ENCODE measurements around the gene MARCHF10. TPM values are rescaled to one million over a fixed set of nuclear protein-coding genes. Genes with fewer than 3 reads are reported as not detected.

MARCHF10 gene
- polyA plus RNA-seq, 4 donors, result 0.54 to 1.2 (median 0.95) TPM

GRCh38 chr17:62687997-62688396, 120.1 kb downstream of the MARCHF10 start:
- no peak for DNase-seq (ENCODE audit: low read depth in 4 of 4, low spot score in 3 of 4)

GRCh38 chr17:62684179-62684578, 123.9 kb downstream of the MARCHF10 start:
- no peak for DNase-seq (ENCODE audit: low read depth in 4 of 4, low spot score in 3 of 4)

- DNase-seq (ENCODE audit: low read depth in 4 of 4, low spot score in 3 of 4), result no peak
Measured at GRCh38 chr17:62681939-62682381, 126.2 kb downstream of the MARCHF10 start.

- DNase-seq (ENCODE audit: low read depth in 4 of 4, low spot score in 3 of 4), result no peak
Measured at GRCh38 chr17:62681061-62681938, 126.8 kb downstream of the MARCHF10 start.

- DNase-seq (ENCODE audit: low read depth in 4 of 4, low spot score in 3 of 4), result no peak
Measured at GRCh38 chr17:62680541-62681052, 127.5 kb downstream of the MARCHF10 start.

GRCh38 chr17:62679866-62680377, 128.2 kb downstream of the MARCHF10 start:
- no peak for DNase-seq (ENCODE audit: low read depth in 4 of 4, low spot score in 3 of 4)

- DNase-seq (ENCODE audit: low read depth in 4 of 4, low spot score in 3 of 4), result no peak
Measured at GRCh38 chr17:62678214-62678919, 129.7 kb downstream of the MARCHF10 start.

GRCh38 chr17:62676952-62677596, 131.0 kb downstream of the MARCHF10 start:
- no peak for DNase-seq (ENCODE audit: low read depth in 4 of 4, low spot score in 3 of 4)

GRCh38 chr17:62676231-62676943, 131.7 kb downstream of the MARCHF10 start:
- DNase-seq (ENCODE audit: low read depth in 4 of 4, low spot score in 3 of 4), result no peak

- DNase-seq (ENCODE audit: low read depth in 4 of 4, low spot score in 3 of 4), result no peak
Measured at GRCh38 chr17:62675701-62676100, 132.4 kb downstream of the MARCHF10 start.

GRCh38 chr17:62675260-62675659, 132.9 kb downstream of the MARCHF10 start:
- DNase-seq (ENCODE audit: low read depth in 4 of 4, low spot score in 3 of 4), result no peak

GRCh38 chr17:62674841-62675240, 133.3 kb downstream of the MARCHF10 start:
- no peak for DNase-seq (ENCODE audit: low read depth in 4 of 4, low spot score in 3 of 4)

- DNase-seq (ENCODE audit: low read depth in 4 of 4, low spot score in 3 of 4), result no peak
Measured at GRCh38 chr17:62674363-62674739, 133.8 kb downstream of the MARCHF10 start.

- no peak for DNase-seq (ENCODE audit: low read depth in 4 of 4, low spot score in 3 of 4)
Measured at GRCh38 chr17:62673614-62674362, 134.3 kb downstream of the MARCHF10 start.

- DNase-seq (ENCODE audit: low read depth in 4 of 4, low spot score in 3 of 4), result no peak
Measured at GRCh38 chr17:62672957-62673356, 135.2 kb downstream of the MARCHF10 start.

- no peak for DNase-seq (ENCODE audit: low read depth in 4 of 4, low spot score in 3 of 4)
Measured at GRCh38 chr17:62671553-62671952, 136.6 kb downstream of the MARCHF10 start.

- DNase-seq (ENCODE audit: low read depth in 4 of 4, low spot score in 3 of 4), result no peak
Measured at GRCh38 chr17:62670202-62670821, 137.8 kb downstream of the MARCHF10 start.

GRCh38 chr17:62668091-62668804, 139.9 kb downstream of the MARCHF10 start:
- DNase-seq (ENCODE audit: low read depth in 4 of 4, low spot score in 3 of 4), result no peak
